DOHH2 (cell line): ENCODE results near the gene NAA60.

Experiments
- CTCF ChIP-seq: fragments of 200-600 bp; sonication (generic); IDR thresholded peaks from one replicate; pipeline ENCODE4 v1.5.1; 2014; ENCODE audit warnings: antibody characterized with exemption, mild to moderate bottlenecking, low read depth, low read length; ENCODE audit not compliant: poor library complexity, severe bottlenecking
- EZH2phosphoT487 ChIP-seq: fragments of 200-600 bp; sonication (generic); IDR thresholded peaks from 2 replicates; pipeline ENCODE4 v1.6.1; 2017; ENCODE audit warnings: borderline replicate concordance, mild to moderate bottlenecking, antibody characterized with exemption, low read length, moderate library complexity, mixed read lengths

- TF ChIP-seq CTCF (no peak), EZH2phosphoT487 (no peak)
Observed at GRCh38 chr16:3520841-3521240, 77.4 kb downstream of the NAA60 start.
